Measurements from ENCODE around the gene TPM3. TPM values are rescaled to one million over a fixed set of nuclear protein-coding genes. Genes with fewer than 3 reads are reported as not detected.
"Not testable (repeated sequence)": the region's sequence is repeated elsewhere in the genome, so short reads cannot be mapped to it uniquely, and the experiment has no call there.

Gene TPM3
- polyA plus RNA-seq, 3 donors: 418 to 1,159 (median 1,153) TPM

- H2AFZ ChIP-seq (ENCODE audit: insufficient read depth, low read depth, low read length, poor library complexity, severe bottlenecking); H3K27me3 Mint-ChIP-seq (ENCODE audit: low read depth in 3 of 3); H3K27ac ChIP-seq (ENCODE audit: low read depth in 1 of 2, low read length in 2 of 2); H3K4me2 ChIP-seq (replicated peaks; ENCODE audit: extremely low read depth, low read length, poor library complexity, severe bottlenecking); H3K9me3 ChIP-seq (replicated peaks in 1 of 2; ENCODE audit: control insufficient read depth in 1 of 2, insufficient read depth in 1 of 2, low read length in 2 of 2); H3K27ac Mint-ChIP-seq; H3K27me3 ChIP-seq (ENCODE audit: control insufficient read depth in 2 of 2, insufficient read depth in 2 of 2, low read length in 2 of 2); H3K4me1 Mint-ChIP-seq; DNase-seq; intact Hi-C loops (cut with micrococcal nuclease); H3K4me1 ChIP-seq (ENCODE audit: control insufficient read depth in 1 of 2, insufficient read depth in 2 of 2, low read length in 2 of 2); H3K9ac ChIP-seq (ENCODE audit: insufficient read depth, low read length, poor library complexity, severe bottlenecking); H3K4me3 Mint-ChIP-seq; H3K9me3 Mint-ChIP-seq; H3K4me3 ChIP-seq (replicated peaks in 1 of 3; ENCODE audit: low read depth in 2 of 3, low read length in 3 of 3): not testable (repeated sequence)
- WGBS (ENCODE audit: insufficient coverage): no CpG with 5 or more reads among the region's 3 CpGs
- peaks cover 77 to 91% of the 10 kb centered on the region in 2 donors for H3K36me3 Mint-ChIP-seq
- Histone ChIP-seq H4K20me1 (ENCODE audit: insufficient read depth, low read length) (peaks cover 72% of the 10 kb centered on the region), H3K79me2 (ENCODE audit: insufficient read depth, low read length) (peaks cover 83% of the 10 kb centered on the region), H3K36me3 (replicated peaks in 1 of 2; ENCODE audit: control insufficient read depth in 1 of 2, insufficient read depth in 2 of 2, low read length in 2 of 2) (peaks cover 87 to 99% of the 10 kb centered on the region in 2 donors)
Observed at GRCh38 chr1:154231112-154231511, 39.2 kb upstream of the TPM3 start.

DNA sequence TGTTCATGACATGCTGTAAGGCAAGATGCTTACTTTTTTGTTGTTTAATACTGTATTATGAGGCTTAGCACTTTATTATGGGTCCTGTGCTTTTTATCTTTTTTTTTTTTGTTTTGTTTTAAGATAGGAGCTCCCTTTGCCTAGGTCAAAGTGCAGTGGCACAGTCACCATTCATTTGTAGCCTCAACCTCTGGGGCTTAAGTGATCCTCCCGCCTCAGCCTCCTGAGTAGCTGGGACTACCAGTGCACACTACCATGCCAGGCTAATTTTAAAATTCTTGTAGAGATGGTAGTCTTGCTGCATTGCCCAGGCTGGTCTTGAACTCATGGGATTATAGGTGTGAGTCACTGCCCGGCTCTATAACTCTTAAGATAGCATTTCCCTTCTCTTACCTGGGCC is 33.5 kb upstream of the TPM3 start:
- Mint-ChIP-seq H3K4me3 (no peak overlapping the region), H3K27ac (peak overlapping the region in 2 of 7 donors; percentile 13 to 72), H3K36me3 (peaks cover 40 to 55% of the 10 kb centered on the region in 2 donors), H3K27me3 (ENCODE audit: low read depth in 3 of 3) (peaks cover 0 to 3% (median 0%) of the 10 kb centered on the region in 3 donors), H3K9me3 (no peaks in the 10 kb centered on the region), H3K4me1 (peaks cover 39% of the 10 kb centered on the region)
- H3K9me3 ChIP-seq (replicated peaks in 1 of 2; ENCODE audit: control insufficient read depth in 1 of 2, insufficient read depth in 1 of 2, low read length in 2 of 2): no peaks in the 10 kb centered on the region
- peaks cover 38 to 61% of the 10 kb centered on the region in 2 donors for H3K36me3 ChIP-seq (replicated peaks in 1 of 2; ENCODE audit: control insufficient read depth in 1 of 2, insufficient read depth in 2 of 2, low read length in 2 of 2)
- WGBS (ENCODE audit: insufficient coverage): 100% methylated on average over 1 of the region's 2 CpGs
- no peak overlapping the region for H2AFZ ChIP-seq (ENCODE audit: insufficient read depth, low read depth, low read length, poor library complexity, severe bottlenecking)
- TF ChIP-seq, protein P1, sequence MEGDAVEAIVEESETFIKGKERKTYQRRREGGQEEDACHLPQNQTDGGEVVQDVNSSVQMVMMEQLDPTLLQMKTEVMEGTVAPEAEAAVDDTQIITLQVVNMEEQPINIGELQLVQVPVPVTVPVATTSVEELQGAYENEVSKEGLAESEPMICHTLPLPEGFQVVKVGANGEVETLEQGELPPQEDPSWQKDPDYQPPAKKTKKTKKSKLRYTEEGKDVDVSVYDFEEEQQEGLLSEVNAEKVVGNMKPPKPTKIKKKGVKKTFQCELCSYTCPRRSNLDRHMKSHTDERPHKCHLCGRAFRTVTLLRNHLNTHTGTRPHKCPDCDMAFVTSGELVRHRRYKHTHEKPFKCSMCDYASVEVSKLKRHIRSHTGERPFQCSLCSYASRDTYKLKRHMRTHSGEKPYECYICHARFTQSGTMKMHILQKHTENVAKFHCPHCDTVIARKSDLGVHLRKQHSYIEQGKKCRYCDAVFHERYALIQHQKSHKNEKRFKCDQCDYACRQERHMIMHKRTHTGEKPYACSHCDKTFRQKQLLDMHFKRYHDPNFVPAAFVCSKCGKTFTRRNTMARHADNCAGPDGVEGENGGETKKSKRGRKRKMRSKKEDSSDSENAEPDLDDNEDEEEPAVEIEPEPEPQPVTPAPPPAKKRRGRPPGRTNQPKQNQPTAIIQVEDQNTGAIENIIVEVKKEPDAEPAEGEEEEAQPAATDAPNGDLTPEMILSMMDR (IDR thresholded peaks at IDR 0.05): no peak
- peak overlapping the region in 1 of 2 donors; percentile 49 for H3K27ac ChIP-seq (ENCODE audit: low read depth in 1 of 2, low read length in 2 of 2)
- H3K9ac ChIP-seq (ENCODE audit: insufficient read depth, low read length, poor library complexity, severe bottlenecking): no peak overlapping the region
- H3K27me3 ChIP-seq (ENCODE audit: control insufficient read depth in 2 of 2, insufficient read depth in 2 of 2, low read length in 2 of 2): no peaks in the 10 kb centered on the region
- H3K4me1 ChIP-seq (ENCODE audit: control insufficient read depth in 1 of 2, insufficient read depth in 2 of 2, low read length in 2 of 2): peaks cover 14 to 23% of the 10 kb centered on the region in 2 donors
- peaks cover 63% of the 10 kb centered on the region for H4K20me1 ChIP-seq (ENCODE audit: insufficient read depth, low read length)
- no peak overlapping the region for H3K4me2 ChIP-seq (replicated peaks; ENCODE audit: extremely low read depth, low read length, poor library complexity, severe bottlenecking)
- H3K4me3 ChIP-seq (replicated peaks in 1 of 3; ENCODE audit: low read depth in 2 of 3, low read length in 3 of 3): no peak overlapping the region
- intact Hi-C loops (cut with micrococcal nuclease): no loop called here
- DNase-seq: no peak
- H3K79me2 ChIP-seq (ENCODE audit: insufficient read depth, low read length): peaks cover 92% of the 10 kb centered on the region

Measured in CD14-positive monocyte (primary cell).